HL-60 (cell line): ENCODE results near the gene LHX4.

Experiments
- DNase-seq, 2 experiments: peaks; one replicate each; pipeline ENCODE4 v3.0.0-alpha.2; 2010 to 2020; ENCODE audit warnings: low read depth in 1 of 2, low spot score in 1 of 2
- H3K27ac ChIP-seq: fragments of 250-450 bp; sonication (Bioruptor Pico); replicated peaks from 2 replicates; pipeline ENCODE4 v1.5.1; 2020; ENCODE audit warnings: mild to moderate bottlenecking, moderate library complexity
- H3K27me3 ChIP-seq: fragments of 250-450 bp; sonication (Bioruptor Pico); 2 replicates; pipeline ENCODE4 v1.5.1; 2021; ENCODE audit warnings: mild to moderate bottlenecking, moderate library complexity; ENCODE audit not compliant: insufficient read depth, poor library complexity, severe bottlenecking
- H3K4me3 ChIP-seq: replicated peaks from 2 replicates; pipeline ENCODE4 v1.5.1; 2011; ENCODE audit warnings: mild to moderate bottlenecking, control low read depth, low read length; ENCODE audit not compliant: insufficient read depth
- CTCF ChIP-seq: IDR thresholded peaks from one replicate; pipeline ENCODE4 v1.5.1; 2011; ENCODE audit warnings: low read length, control low read depth, inconsistent platforms; ENCODE audit not compliant: insufficient read depth
- GABPA ChIP-seq: IDR thresholded peaks from 2 replicates; pipeline ENCODE4 v1.6.1; 2012; ENCODE audit warnings: low read depth
- POLR2AphosphoS5 ChIP-seq: IDR thresholded peaks from 2 replicates; pipeline ENCODE4 v1.6.1; 2012; ENCODE audit warnings: low read depth
- REST ChIP-seq: IDR thresholded peaks from 2 replicates; pipeline ENCODE4 v1.6.1; 2012; ENCODE audit warnings: low read depth; ENCODE audit not compliant: insufficient replicate concordance
- SPI1 ChIP-seq: IDR thresholded peaks from 2 replicates; pipeline ENCODE4 v1.6.1; 2012; ENCODE audit warnings: low read depth, mild to moderate bottlenecking, borderline replicate concordance

Gene LHX4

GRCh38 chr1:180274221-180274620, 44.2 kb downstream of the LHX4 start:
- no peaks in the 10 kb centered on the region for H3K27me3 ChIP-seq
- no peak for TF ChIP-seq SPI1
- no peak for TF ChIP-seq REST
- no peak for TF ChIP-seq GABPA
- TF ChIP-seq POLR2AphosphoS5: no peak
- TF ChIP-seq CTCF: no peak
- H3K4me3 ChIP-seq: no peak overlapping the region
- DNase-seq: no peak
- no peak overlapping the region for H3K27ac ChIP-seq

- no peak overlapping the region for H3K27ac ChIP-seq
- DNase-seq: no peak
- TF ChIP-seq POLR2AphosphoS5 (no peak), GABPA (no peak), REST (no peak), SPI1 (no peak), CTCF (no peak)
- H3K27me3 ChIP-seq: no peaks in the 10 kb centered on the region
- H3K4me3 ChIP-seq: no peak overlapping the region
Observed at GRCh38 chr1:180275726-180276125, 45.7 kb downstream of the LHX4 start.

GRCh38 chr1:180277476-180278193, 47.6 kb downstream of the LHX4 start:
- no peak for TF ChIP-seq POLR2AphosphoS5
- no peak for TF ChIP-seq REST
- no peak for TF ChIP-seq GABPA
- no peak for TF ChIP-seq CTCF
- no peak for TF ChIP-seq SPI1
- H3K27ac ChIP-seq: no peak overlapping the region
- no peaks in the 10 kb centered on the region for H3K27me3 ChIP-seq
- no peak for DNase-seq
- H3K4me3 ChIP-seq: no peak overlapping the region
